HUES48 (cell line): ENCODE results near the gene IQSEC1.

ENCODE experiments used
- H3K27ac ChIP-seq: one replicate; pipeline ENCODE4 v1.7.0; 2013; ENCODE audit warnings: low read depth, low read length, inconsistent platforms
- H3K27me3 ChIP-seq: 2 replicates; pipeline ENCODE4 v1.6.1; 2013; ENCODE audit warnings: mild to moderate bottlenecking, low read length; ENCODE audit not compliant: control insufficient read depth, insufficient read depth
- H3K36me3 ChIP-seq: 2 replicates; pipeline ENCODE4 v1.6.1; 2013; ENCODE audit warnings: low read length; ENCODE audit not compliant: control insufficient read depth, insufficient read depth
- H3K4me1 ChIP-seq: 2 replicates; pipeline ENCODE4 v1.6.1; 2013; ENCODE audit warnings: mild to moderate bottlenecking, low read length; ENCODE audit not compliant: control insufficient read depth, insufficient read depth
- H3K4me3 ChIP-seq: 2 replicates; pipeline ENCODE4 v1.5.1; 2013; ENCODE audit warnings: mild to moderate bottlenecking, low read depth, low read length
- H3K9ac ChIP-seq: 2 replicates; pipeline ENCODE4 v1.6.1; 2013; ENCODE audit warnings: mild to moderate bottlenecking, low read depth, low read length, moderate library complexity
- H3K9me3 ChIP-seq: 2 replicates; pipeline ENCODE4 v1.6.1; 2013; ENCODE audit warnings: low read length; ENCODE audit not compliant: control insufficient read depth, insufficient read depth

Gene IQSEC1

DNA sequence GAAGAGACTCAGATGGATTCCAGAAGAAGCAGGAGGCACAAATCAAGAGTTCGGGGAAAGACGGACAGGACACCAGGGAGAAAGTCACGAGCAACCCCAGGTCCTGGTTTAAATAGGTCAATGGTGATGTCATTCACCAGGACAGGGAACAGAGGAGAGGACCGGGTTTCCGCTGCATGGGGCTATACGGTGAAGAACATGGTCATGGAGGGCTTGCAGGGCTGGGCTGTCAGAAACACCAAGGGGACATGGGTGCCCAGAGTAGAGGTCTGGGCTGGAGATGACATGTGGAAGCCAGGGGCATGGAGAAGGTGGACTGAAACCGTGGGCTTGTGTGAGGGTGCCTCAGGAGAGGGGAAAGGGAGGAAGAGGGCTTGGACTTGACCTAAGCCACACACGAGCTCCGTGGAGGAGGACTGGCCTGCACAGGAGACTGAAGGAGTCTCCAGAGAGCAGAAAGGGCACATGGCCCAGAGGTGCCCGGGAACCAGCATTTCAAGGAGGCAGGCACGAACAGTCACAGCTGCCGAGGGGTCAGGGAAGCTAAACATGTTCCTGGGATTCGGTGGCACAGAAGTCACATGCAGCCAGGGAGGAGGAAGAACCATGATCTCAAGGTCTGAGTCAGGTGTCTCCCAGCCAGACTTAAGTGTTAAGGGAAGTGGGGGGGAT lies 177.7 kb downstream of the IQSEC1 start:
- H3K36me3 ChIP-seq: peaks cover 9% of the 10 kb centered on the region
- no peaks in the 10 kb centered on the region for H3K4me1 ChIP-seq
- H3K27ac ChIP-seq: no peak overlapping the region
- no peaks in the 10 kb centered on the region for H3K9me3 ChIP-seq
- H3K9ac ChIP-seq: no peak overlapping the region
- H3K4me3 ChIP-seq: no peak overlapping the region
- H3K27me3 ChIP-seq: peaks cover 8% of the 10 kb centered on the region; the same call in 1 of the 2 replicates

DNA sequence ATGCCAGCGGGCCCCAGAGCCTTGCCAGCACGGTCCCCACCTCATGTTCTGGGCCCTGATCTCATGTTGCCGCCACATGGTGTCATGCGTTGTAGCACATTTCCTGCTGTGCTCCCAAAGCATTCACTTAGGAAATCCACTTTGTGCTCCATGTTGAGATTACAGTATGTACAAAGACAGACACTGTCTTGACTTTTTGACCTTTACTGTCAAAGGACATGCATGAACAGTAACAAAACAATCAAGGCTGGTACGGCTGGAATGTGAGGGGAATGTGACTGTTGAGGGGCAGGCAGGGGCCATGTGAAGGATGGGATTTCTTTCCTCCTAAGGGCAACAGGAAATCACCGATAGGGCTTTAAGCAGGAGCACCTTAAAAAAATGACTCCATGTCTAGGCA lies 178.6 kb downstream of the IQSEC1 start:
- H3K4me1 ChIP-seq: no peaks in the 10 kb centered on the region
- no peak overlapping the region for H3K27ac ChIP-seq
- peaks cover 6% of the 10 kb centered on the region for H3K36me3 ChIP-seq
- no peak overlapping the region for H3K9ac ChIP-seq
- no peaks in the 10 kb centered on the region for H3K9me3 ChIP-seq
- no peak overlapping the region for H3K4me3 ChIP-seq
- peaks cover 11% of the 10 kb centered on the region; the same call in 1 of the 2 replicates for H3K27me3 ChIP-seq

DNA sequence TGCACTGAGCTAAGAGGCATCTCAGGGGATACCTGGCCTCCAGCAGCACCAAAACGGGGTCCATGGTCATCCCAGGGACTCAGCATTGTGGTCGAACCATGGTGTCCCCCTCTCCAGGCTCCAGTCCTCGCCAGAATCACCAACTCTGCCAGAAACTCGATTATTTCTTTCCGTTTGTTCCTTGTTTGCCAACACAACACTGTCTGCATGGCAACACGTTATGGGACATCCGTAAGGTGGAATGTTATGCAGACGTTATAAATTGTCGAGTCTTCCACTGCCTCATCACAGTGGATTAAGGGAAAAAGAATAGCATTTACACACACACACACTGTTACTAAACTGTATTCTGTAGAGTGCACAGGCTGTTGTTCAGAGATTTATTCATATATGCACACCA lies 179.4 kb downstream of the IQSEC1 start:
- Histone ChIP-seq H3K4me3 (no peak overlapping the region), H3K9me3 (no peaks in the 10 kb centered on the region), H3K36me3 (0 out of 2 replicates have a peak, but pooled peaks cover 2% of the 10 kb centered on the region), H3K9ac (no peak overlapping the region), H3K4me1 (no peaks in the 10 kb centered on the region), H3K27me3 (peaks cover 11% of the 10 kb centered on the region; the same call in 1 of the 2 replicates), H3K27ac (no peak overlapping the region)

DNA sequence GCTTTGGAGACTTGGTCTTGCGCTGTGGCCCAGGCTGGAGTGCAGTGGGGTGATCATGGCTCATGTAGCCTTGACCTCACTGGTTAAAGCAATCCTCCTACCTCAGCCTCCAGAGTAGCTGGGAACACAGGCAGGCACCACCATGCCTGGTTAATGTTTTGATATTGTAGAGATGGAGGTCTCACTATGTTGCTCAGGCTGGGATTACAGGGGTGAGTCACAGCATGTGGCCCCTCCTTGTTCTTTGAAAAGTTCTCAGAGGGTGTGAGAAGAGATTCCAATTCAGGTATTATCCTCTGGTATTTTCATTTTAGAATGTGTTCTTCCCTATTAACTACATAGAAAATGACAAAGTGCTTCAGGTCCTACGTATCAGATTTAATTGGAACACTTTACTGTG lies 180.0 kb downstream of the IQSEC1 start:
- Histone ChIP-seq H3K27ac (no peak overlapping the region), H3K4me3 (no peak overlapping the region), H3K36me3 (0 out of 2 replicates have a peak, but pooled peaks cover 2% of the 10 kb centered on the region), H3K9ac (no peak overlapping the region), H3K4me1 (no peaks in the 10 kb centered on the region), H3K9me3 (no peaks in the 10 kb centered on the region), H3K27me3 (peaks cover 11% of the 10 kb centered on the region; the same call in 1 of the 2 replicates)

DNA sequence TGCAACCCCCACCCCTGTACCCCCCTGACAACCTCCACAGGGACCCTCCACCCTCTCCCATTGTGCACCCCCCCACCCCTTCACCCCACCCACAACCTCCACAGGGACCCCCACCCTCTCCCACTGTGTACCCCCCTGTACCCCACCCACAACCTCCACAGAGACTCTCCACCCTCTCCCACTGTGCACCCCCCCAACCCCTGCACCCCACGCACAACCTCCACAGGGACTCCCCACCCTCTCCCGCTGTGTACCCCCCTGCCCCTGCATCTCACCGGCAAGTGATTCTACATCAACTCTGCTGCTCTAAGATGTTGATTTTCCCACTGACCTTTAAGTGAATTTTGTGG lies 180.4 kb downstream of the IQSEC1 start:
- H3K4me1 ChIP-seq: no peaks in the 10 kb centered on the region
- H3K9ac ChIP-seq: no peak overlapping the region
- H3K9me3 ChIP-seq: no peaks in the 10 kb centered on the region
- H3K27me3 ChIP-seq: peaks cover 11% of the 10 kb centered on the region; the same call in 1 of the 2 replicates
- no peak overlapping the region for H3K27ac ChIP-seq
- no peak overlapping the region for H3K4me3 ChIP-seq
- 0 out of 2 replicates have a peak, but pooled peaks cover 2% of the 10 kb centered on the region for H3K36me3 ChIP-seq

DNA sequence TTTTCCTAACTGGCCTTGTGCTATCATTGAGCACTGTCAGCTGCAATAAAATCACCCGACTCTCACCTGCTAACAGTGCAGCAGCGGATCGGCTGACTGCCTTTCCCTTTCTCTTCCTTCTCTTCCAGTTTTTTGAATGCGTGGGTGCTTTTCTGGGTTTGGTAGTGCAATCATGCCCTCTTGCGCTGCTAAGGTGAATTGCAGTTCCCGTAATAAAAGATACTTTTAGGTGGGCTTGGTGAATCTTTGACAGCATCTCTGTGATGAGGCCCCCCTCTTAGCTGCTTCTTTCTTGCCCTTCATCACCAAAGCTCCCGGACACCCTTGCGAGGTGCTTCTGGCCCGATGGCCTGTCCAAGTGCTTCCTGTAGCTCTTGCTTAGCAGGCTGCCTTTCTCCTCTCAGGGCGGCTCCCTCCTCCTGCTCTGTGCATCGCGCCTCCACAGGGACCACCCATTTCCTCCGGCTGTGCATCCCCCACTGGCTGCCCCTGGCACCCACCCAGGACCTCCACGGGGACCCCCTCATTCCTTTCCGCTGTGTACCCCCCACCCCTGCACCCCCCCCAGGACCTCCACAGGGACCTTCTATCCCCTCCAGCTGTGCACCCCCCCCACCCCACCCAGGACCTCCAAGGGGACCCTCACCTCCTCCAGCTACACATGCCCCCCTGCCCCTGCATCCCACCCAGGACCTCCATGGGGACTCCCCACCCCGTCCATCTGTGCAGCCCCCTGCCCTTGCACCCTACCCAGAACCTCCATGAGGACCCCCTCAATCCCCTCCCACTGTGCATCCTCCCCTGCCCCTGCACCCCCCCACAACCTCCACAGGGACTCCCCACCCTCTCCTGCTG lies 181.0 kb downstream of the IQSEC1 start:
- Histone ChIP-seq H3K9ac (no peak overlapping the region), H3K4me1 (no peaks in the 10 kb centered on the region), H3K9me3 (no peaks in the 10 kb centered on the region), H3K27ac (no peak overlapping the region), H3K27me3 (peaks cover 11% of the 10 kb centered on the region), H3K4me3 (no peak overlapping the region), H3K36me3 (no peaks in the 10 kb centered on the region)

DNA sequence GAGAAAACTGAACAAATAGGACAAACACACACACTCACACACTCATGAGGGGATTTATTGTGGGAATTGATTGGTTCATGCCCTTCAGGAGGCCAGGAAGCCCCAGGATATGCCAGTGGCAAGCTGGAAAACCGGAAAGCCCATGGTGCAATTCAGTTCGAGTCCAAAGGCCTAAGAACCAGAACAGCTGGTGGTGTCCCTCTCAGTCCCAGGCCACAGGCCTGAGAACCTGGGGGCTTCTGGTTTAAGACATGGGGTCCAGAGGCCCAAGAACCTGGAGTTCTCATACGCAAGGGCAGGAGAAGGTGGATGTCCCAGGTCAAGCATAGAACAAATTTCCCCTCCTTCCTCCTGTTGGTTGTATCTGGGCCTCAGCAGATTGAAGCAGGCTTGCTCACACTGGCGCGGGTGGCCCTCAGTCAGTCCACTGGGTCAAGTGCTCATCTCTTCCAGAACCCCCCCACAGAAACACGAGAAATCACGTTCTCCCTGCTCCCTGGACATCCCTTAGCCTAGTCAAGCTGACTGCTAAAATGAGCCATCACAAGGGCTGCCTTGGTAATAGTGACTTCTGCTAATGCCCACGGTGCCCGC lies 181.7 kb downstream of the IQSEC1 start:
- Histone ChIP-seq H3K36me3 (no peaks in the 10 kb centered on the region), H3K9ac (no peak overlapping the region), H3K9me3 (no peaks in the 10 kb centered on the region), H3K27me3 (peaks cover 11% of the 10 kb centered on the region), H3K4me1 (no peaks in the 10 kb centered on the region), H3K27ac (no peak overlapping the region), H3K4me3 (no peak overlapping the region)

DNA sequence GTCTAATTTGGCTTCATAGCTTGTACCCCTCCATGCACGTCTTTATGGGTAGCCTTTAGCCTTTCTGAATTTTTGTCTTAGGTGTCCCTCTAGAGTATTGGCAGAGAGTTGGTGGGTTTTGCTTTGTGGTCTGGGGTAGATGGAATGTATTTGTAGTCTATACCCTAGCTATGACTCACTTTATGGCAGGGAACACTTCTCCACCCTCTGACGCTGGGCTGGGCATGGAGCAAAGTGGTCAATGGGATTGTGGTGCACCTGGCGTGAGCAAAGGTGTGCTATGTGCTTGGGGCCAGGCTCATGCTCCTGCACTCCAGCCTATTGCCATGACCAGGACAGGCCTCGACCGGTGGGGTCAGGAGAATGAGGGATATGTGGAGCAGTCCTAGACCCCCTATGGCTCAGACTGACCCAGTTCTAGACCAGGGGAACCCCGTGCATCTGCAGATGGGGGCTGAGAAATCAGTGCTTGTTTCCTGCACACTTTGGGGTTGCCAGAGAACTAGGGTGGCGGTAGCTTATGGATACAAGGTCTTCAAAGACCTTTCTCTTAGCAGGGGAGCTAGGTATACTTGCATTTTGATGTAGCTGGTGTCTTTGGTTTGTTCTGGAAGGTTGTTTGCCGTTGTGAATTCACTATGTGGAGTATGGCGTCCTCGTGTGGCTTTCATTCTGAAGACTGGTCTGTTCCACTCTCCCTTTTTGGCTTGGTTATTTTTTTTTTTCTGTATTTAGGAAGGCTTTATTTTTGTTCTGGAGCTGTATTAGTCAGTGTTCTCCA lies 182.4 kb downstream of the IQSEC1 start:
- Histone ChIP-seq H3K27ac (no peak overlapping the region), H3K36me3 (no peaks in the 10 kb centered on the region), H3K4me1 (no peaks in the 10 kb centered on the region), H3K4me3 (no peak overlapping the region), H3K27me3 (peaks cover 11% of the 10 kb centered on the region), H3K9me3 (no peaks in the 10 kb centered on the region), H3K9ac (no peak overlapping the region)

DNA sequence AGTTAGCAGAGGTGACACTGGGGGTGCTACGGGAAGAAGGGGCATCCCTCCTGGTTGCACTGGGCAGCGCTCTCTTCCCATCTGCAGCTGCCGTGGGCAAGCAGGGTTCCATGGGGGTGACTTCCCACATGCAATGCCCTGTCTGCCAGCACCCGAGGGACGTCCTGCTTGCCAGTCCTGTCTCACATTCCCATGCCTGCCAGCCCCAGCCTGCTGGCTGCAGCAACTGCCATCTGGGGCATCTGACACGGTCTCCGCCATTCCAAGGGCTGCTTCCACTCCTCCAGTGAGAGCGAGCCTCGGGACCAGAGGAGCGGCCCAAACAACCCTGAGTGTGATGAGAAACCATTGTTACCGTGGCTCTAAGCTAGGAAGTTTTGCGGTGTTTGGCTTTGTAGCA lies 186.5 kb downstream of the IQSEC1 start:
- peaks cover 16% of the 10 kb centered on the region for H3K27me3 ChIP-seq
- H3K9me3 ChIP-seq: no peaks in the 10 kb centered on the region
- H3K9ac ChIP-seq: no peak overlapping the region
- H3K4me1 ChIP-seq: no peaks in the 10 kb centered on the region
- H3K4me3 ChIP-seq: no peak overlapping the region
- no peak overlapping the region for H3K27ac ChIP-seq
- H3K36me3 ChIP-seq: no peaks in the 10 kb centered on the region

DNA sequence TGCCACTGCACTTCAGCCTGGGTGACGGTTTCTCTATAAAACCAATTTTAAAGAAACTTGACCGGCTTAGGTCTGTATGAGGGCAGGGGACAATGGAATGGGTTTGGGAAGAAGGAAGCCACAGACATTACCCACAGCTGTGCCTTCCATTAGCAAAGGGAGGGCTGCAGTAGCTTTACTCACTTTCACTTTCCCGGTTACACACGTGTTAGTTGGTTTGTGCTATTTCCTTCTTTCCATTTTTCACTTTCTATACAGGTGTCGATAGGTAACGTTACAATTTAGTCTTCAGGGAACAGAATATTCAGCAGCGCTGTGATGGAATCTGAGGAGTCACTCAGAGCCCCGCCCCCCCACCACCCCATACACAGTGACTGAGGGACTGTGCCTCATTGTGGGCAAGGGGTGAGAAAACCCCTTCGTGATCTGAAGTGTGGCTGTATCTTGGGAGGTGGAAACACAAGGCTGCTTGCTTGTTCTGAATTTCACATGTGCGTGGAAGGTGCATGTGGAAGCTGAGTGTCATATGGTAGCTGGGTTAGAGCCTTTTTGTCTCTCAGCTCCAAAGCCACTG lies 187.0 kb downstream of the IQSEC1 start:
- Histone ChIP-seq H3K4me1 (no peaks in the 10 kb centered on the region), H3K4me3 (no peak overlapping the region), H3K9me3 (no peaks in the 10 kb centered on the region), H3K27me3 (peaks cover 14% of the 10 kb centered on the region), H3K27ac (no peak overlapping the region), H3K36me3 (no peaks in the 10 kb centered on the region), H3K9ac (no peak overlapping the region)
